Measurements from ENCODE around the gene TAF11L8. TPM values are rescaled to one million over a fixed set of nuclear protein-coding genes. Genes with fewer than 3 reads are reported as not detected.
"Not testable (repeated sequence)": the region's sequence is repeated elsewhere in the genome, so short reads cannot be mapped to it uniquely, and the experiment has no call there.

The TAF11L8 gene
- total and polyA plus RNA-seq, 2 donors from 2014 or later: not detected

GRCh38 chr5:17620627-17621026 is 29.9 kb upstream of the TAF11L8 start:
- Histone ChIP-seq H3K27me3 (ENCODE audit: control insufficient read depth, insufficient read depth, low read length) (no peaks in the 10 kb centered on the region), H3K27ac (ENCODE audit: low read depth in 2 of 2, low read length in 2 of 2) (no peak overlapping the region), H3K36me3 (ENCODE audit: control insufficient read depth in 2 of 3, insufficient read depth in 3 of 3, low read length in 3 of 3) (no peaks in the 10 kb centered on the region), H3K9me3 (ENCODE audit: control insufficient read depth in 2 of 3, insufficient read depth in 1 of 3, low read length in 3 of 3) (no peaks in the 10 kb centered on the region), H3K4me1 (ENCODE audit: control insufficient read depth in 2 of 3, insufficient read depth in 2 of 3, low read depth in 1 of 3, low read length in 3 of 3) (no peaks in the 10 kb centered on the region), H3K4me3 (ENCODE audit: low read length in 3 of 3) (no peak overlapping the region), H3K9ac (ENCODE audit: low read length in 3 of 3) (no peak overlapping the region)
- FAIRE-seq (no peak), DNase-seq (no peak)
- no peak for TF ChIP-seq CTCF (IDR thresholded peaks at IDR 0.05; ENCODE audit: borderline replicate concordance, extremely low read depth, insufficient read depth)
- intact Hi-C loops (cut with DNase I): no loop called here

GRCh38 chr5:17619354-17619753 is 28.6 kb upstream of the TAF11L8 start:
- DNase-seq (no peak), FAIRE-seq (no peak)
- no peaks in the 10 kb centered on the region for H3K9me3 ChIP-seq (ENCODE audit: control insufficient read depth in 2 of 3, insufficient read depth in 1 of 3, low read length in 3 of 3)
- no peaks in the 10 kb centered on the region for H3K27me3 ChIP-seq (ENCODE audit: control insufficient read depth, insufficient read depth, low read length)
- H3K4me3 ChIP-seq (ENCODE audit: low read length in 3 of 3): no peak overlapping the region
- H3K4me1 ChIP-seq (ENCODE audit: control insufficient read depth in 2 of 3, insufficient read depth in 2 of 3, low read depth in 1 of 3, low read length in 3 of 3): no peaks in the 10 kb centered on the region
- no peaks in the 10 kb centered on the region for H3K36me3 ChIP-seq (ENCODE audit: control insufficient read depth in 2 of 3, insufficient read depth in 3 of 3, low read length in 3 of 3)
- no peak for TF ChIP-seq CTCF (IDR thresholded peaks at IDR 0.05; ENCODE audit: borderline replicate concordance, extremely low read depth, insufficient read depth)
- no peak overlapping the region for H3K9ac ChIP-seq (ENCODE audit: low read length in 3 of 3)
- intact Hi-C loops (cut with DNase I): no loop called here
- H3K27ac ChIP-seq (ENCODE audit: low read depth in 2 of 2, low read length in 2 of 2): no peak overlapping the region

- Histone ChIP-seq H3K9me3 (ENCODE audit: control insufficient read depth in 2 of 3, insufficient read depth in 1 of 3, low read length in 3 of 3) (no peaks in the 10 kb centered on the region), H3K9ac (ENCODE audit: low read length in 3 of 3) (no peak overlapping the region), H3K36me3 (ENCODE audit: control insufficient read depth in 2 of 3, insufficient read depth in 3 of 3, low read length in 3 of 3) (no peaks in the 10 kb centered on the region), H3K4me1 (ENCODE audit: control insufficient read depth in 2 of 3, insufficient read depth in 2 of 3, low read depth in 1 of 3, low read length in 3 of 3) (no peaks in the 10 kb centered on the region), H3K27ac (ENCODE audit: low read depth in 2 of 2, low read length in 2 of 2) (no peak overlapping the region), H3K4me3 (ENCODE audit: low read length in 3 of 3) (no peak overlapping the region), H3K27me3 (ENCODE audit: control insufficient read depth, insufficient read depth, low read length) (no peaks in the 10 kb centered on the region)
- no peak for TF ChIP-seq CTCF (IDR thresholded peaks at IDR 0.05; ENCODE audit: borderline replicate concordance, extremely low read depth, insufficient read depth)
- FAIRE-seq (no peak), DNase-seq (no peak)
- intact Hi-C loops (cut with DNase I): no loop called here
These were observed 24.3 kb upstream of the TAF11L8 start for GRCh38 chr5:17614872-17615605.

- intact Hi-C loops (cut with DNase I); H3K9ac ChIP-seq (ENCODE audit: low read length in 3 of 3); H3K4me1 ChIP-seq (ENCODE audit: control insufficient read depth in 2 of 3, insufficient read depth in 2 of 3, low read depth in 1 of 3, low read length in 3 of 3); H3K9me3 ChIP-seq (ENCODE audit: control insufficient read depth in 2 of 3, insufficient read depth in 1 of 3, low read length in 3 of 3); H3K27me3 ChIP-seq (ENCODE audit: control insufficient read depth, insufficient read depth, low read length); FAIRE-seq; H3K27ac ChIP-seq (ENCODE audit: low read depth in 2 of 2, low read length in 2 of 2); H3K36me3 ChIP-seq (ENCODE audit: control insufficient read depth in 2 of 3, insufficient read depth in 3 of 3, low read length in 3 of 3); H3K4me3 ChIP-seq (ENCODE audit: low read length in 3 of 3); DNase-seq: not testable (repeated sequence)
These were observed 19.3 kb upstream of the TAF11L8 start, which contains the start of gene TAF11L12 for GRCh38 chr5:17610092-17610491. TSS of gene TAF11L12 (plus strand) at chr5:17610392.

- H3K27me3 ChIP-seq (ENCODE audit: control insufficient read depth, insufficient read depth, low read length); DNase-seq; FAIRE-seq: not testable (repeated sequence)
These were observed 16.7 kb upstream of the TAF11L8 start for GRCh38 chr5:17607461-17607860.

More at GRCh38 chr5:17607461-17607860, 16.7 kb upstream of the TAF11L8 start:
- H3K27ac ChIP-seq (ENCODE audit: low read depth in 2 of 2, low read length in 2 of 2); H3K4me1 ChIP-seq (ENCODE audit: control insufficient read depth in 2 of 3, insufficient read depth in 2 of 3, low read depth in 1 of 3, low read length in 3 of 3); H3K36me3 ChIP-seq (ENCODE audit: control insufficient read depth in 2 of 3, insufficient read depth in 3 of 3, low read length in 3 of 3); intact Hi-C loops (cut with DNase I); H3K9ac ChIP-seq (ENCODE audit: low read length in 3 of 3); H3K4me3 ChIP-seq (ENCODE audit: low read length in 3 of 3); H3K9me3 ChIP-seq (ENCODE audit: control insufficient read depth in 2 of 3, insufficient read depth in 1 of 3, low read length in 3 of 3): not testable (repeated sequence)
